Erythroblast (primary cell): ENCODE results near the gene TMIGD3.

Experiments used
- GATA1 ChIP-seq: IDR thresholded peaks from 2 replicates; pipeline ENCODE4 v1.6.1; 2011; ENCODE audit warnings: low read depth, mild to moderate bottlenecking, control low read depth, low read length, moderate library complexity
- POLR2A ChIP-seq: IDR thresholded peaks from 2 replicates; pipeline ENCODE4 v1.6.1; 2011; ENCODE audit warnings: mild to moderate bottlenecking, low read length

- no peak for TF ChIP-seq POLR2A
- no peak for TF ChIP-seq GATA1
Observed at GRCh38 chr1:111455642-111456031, 47.8 kb downstream of the TMIGD3 start.
